NCI-H748 treated with DMSO at 0.1 percent for 48 hours (cell line): ENCODE data around the gene SCPEP1.
A peak's percentile ranks its signal among the peaks of the same experiment; 100 is the strongest.

ENCODE experiments used
- DNase-seq: peaks from one replicate; lab custom pipeline; 2025; lab: John Stamatoyannopoulos, UW

The SCPEP1 gene

DNA sequence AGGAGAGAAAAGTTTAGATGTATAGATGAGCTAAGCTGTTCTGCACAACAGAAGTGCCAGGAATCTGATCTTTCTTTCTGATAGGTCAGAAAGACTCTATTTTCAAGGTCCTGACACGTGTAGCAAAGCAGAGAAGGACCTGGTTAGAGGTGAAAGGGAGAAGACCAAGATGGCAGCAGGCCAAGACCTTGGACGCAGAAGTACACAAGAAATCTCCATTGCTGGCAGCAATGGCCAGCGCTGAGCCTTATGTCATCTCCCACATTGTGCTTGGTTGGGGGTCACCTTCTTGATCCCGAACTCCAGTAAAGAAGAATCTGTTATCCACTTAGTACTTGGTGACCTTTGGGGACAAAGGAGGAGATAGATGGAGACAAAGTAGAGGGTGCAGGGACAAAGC is 65.3 kb downstream of the SCPEP1 start:
- no peak for DNase-seq

GRCh38 chr17:57044976-57045867 is 67.3 kb downstream of the SCPEP1 start:
- DNase-seq: no peak

DNA sequence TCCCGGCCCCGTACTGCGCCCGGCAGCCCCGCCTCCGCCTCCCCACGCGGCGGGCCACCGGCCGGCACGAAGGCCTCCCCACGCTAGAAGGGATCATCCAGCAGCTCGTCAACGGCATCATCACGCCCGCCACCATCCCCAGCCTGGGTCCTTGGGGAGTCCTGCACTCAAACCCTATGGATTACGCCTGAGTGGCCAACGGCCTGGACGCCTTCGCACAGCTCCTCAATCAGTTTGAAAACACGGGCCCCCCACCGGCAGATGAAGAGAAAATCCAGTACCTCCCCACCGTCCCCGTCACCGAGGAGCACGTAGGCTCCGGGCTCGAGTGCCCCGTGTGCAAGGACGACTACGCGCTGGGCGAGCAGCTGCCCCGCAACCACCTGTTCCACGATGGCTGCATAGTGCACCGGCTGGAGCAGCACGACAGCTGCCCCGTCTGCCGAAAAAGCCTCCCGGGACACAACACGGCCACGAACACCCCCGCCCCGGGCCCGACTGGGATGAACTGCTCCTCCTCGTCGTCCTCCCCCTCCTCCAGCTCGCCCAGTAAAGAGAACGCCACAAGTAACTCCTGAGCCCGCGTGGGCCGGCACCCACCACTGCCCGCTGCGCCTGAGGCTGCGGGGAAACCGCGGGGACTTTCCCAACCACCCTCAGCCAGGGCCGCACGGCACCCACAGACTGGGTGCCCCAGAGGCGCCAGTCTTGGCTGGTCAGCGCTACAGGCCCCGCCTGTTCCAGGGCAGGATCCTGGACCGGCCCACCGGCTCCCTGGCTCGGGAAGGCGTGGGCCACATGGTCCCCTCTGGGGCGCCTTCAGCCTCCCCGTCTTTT is 68.2 kb downstream of the SCPEP1 start:
- no peak for DNase-seq

- DNase-seq: no peak
Observed at GRCh38 chr17:57046749-57047148, 68.8 kb downstream of the SCPEP1 start.

- no peak for DNase-seq
Observed at GRCh38 chr17:57048096-57048495, 70.2 kb downstream of the SCPEP1 start.

DNA sequence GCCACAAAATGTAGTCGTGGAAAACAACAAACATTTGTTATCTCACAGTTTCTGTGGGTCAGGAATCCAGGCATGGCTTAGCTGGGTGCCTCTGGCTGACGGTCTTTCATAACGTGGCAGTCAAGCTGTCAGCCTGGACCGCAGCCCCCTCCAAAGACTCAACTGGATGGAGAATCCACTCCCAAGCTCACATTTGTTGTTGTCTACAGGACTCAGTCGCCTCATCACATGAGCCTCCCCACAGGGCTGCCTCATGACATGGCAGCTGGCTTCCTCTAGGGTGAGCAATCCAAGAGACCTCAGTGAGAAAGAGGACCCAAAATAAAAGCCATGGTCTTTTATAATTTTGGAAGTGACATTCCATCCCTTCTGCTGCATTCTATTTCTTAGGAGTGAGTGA is 72.4 kb downstream of the SCPEP1 start:
- no peak for DNase-seq

GRCh38 chr17:57051886-57052361 is 74.0 kb downstream of the SCPEP1 start:
- peak; percentile 87 for DNase-seq
